GM06990 (cell line): Measurements from ENCODE around the gene HSPH1.
A peak's percentile ranks its signal among the peaks of the same experiment; 100 is the strongest.

Experiments
- DNase-seq: peaks from one replicate; pipeline ENCODE4 v3.0.0-alpha.2; 2011; ENCODE audit not compliant: insufficient read length; ENCODE audit errors: extremely low read depth
- H3K27me3 ChIP-seq: replicated peaks from 2 replicates; pipeline ENCODE4 v1.6.0; 2011; ENCODE audit warnings: low read length; ENCODE audit not compliant: control insufficient read depth, insufficient read depth
- H3K36me3 ChIP-seq: 2 replicates; pipeline ENCODE4 v1.5.1; 2011; ENCODE audit warnings: low read length; ENCODE audit not compliant: control insufficient read depth, insufficient read depth
- H3K4me3 ChIP-seq: replicated peaks from 2 replicates; pipeline ENCODE4 v1.5.1; 2011; ENCODE audit warnings: low read depth, mild to moderate bottlenecking, control low read depth, low read length
- TF ChIP-seq, protein P1 (sequence below): IDR thresholded peaks from 2 replicates; pipeline ENCODE4 v1.5.1; 2011; ENCODE audit warnings: low read length, control low read depth, mild to moderate bottlenecking, inconsistent platforms; ENCODE audit not compliant: insufficient read depth, poor library complexity, severe bottlenecking

The HSPH1 gene

DNA sequence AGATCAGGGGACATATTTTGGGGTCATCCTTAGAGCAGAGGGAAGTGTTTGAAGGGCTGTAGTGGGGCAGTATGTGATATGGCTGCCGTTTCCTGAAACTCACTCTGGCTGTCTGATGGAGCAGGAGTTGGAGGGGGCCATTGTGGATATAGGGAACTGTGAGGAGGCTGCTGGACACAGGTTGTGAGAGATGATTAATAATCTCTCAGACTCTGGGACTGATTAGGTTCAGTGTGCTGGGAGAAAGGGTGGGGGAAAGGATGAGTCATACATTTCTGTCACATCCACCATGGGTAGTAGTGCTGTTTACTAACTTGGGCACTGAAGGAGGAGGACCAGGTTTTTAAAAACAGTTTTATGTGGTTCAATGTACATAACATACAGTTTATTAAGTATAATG, 42.9 kb upstream of the HSPH1 start:
- no peak for DNase-seq
- H3K27me3 ChIP-seq, result no peaks in the 10 kb centered on the region
- no peak overlapping the region for H3K4me3 ChIP-seq
- H3K36me3 ChIP-seq, result no peaks in the 10 kb centered on the region
- TF ChIP-seq, protein P1, sequence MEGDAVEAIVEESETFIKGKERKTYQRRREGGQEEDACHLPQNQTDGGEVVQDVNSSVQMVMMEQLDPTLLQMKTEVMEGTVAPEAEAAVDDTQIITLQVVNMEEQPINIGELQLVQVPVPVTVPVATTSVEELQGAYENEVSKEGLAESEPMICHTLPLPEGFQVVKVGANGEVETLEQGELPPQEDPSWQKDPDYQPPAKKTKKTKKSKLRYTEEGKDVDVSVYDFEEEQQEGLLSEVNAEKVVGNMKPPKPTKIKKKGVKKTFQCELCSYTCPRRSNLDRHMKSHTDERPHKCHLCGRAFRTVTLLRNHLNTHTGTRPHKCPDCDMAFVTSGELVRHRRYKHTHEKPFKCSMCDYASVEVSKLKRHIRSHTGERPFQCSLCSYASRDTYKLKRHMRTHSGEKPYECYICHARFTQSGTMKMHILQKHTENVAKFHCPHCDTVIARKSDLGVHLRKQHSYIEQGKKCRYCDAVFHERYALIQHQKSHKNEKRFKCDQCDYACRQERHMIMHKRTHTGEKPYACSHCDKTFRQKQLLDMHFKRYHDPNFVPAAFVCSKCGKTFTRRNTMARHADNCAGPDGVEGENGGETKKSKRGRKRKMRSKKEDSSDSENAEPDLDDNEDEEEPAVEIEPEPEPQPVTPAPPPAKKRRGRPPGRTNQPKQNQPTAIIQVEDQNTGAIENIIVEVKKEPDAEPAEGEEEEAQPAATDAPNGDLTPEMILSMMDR, result no peak

- no peak for DNase-seq
- TF ChIP-seq, protein P1, result no peak
- no peaks in the 10 kb centered on the region for H3K36me3 ChIP-seq
- no peak overlapping the region for H3K4me3 ChIP-seq
- H3K27me3 ChIP-seq, result no peaks in the 10 kb centered on the region
Observed at GRCh38 chr13:31201341-31202031, 39.8 kb upstream of the HSPH1 start.

DNA sequence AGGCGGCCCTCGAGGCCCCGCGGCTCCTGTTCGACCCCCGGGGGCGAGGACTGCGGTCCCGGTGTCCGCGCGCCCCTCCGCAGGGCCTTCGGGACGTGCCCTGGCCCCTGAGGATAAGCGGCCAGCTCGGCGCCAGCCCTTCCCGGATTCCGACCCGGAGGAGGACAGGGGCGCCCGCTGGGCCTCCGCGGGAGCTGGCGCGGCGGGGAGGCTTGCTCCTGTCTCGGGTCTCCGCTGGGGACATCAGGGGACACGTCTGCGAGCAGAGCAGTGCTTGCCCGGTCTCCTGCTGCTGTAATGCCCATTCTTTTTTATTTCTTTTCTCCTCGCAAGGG, 38.9 kb upstream of the HSPH1 start:
- Histone ChIP-seq H3K36me3 (no peaks in the 10 kb centered on the region), H3K4me3 (peak overlapping the region; percentile 52), H3K27me3 (no peaks in the 10 kb centered on the region)
- DNase-seq, result no peak
- TF ChIP-seq, protein P1, result no peak

GRCh38 chr13:31199849-31200636, 38.3 kb upstream of the HSPH1 start, which contains the start of gene B3GLCT:
B3GLCT (plus strand) TSS chr13:31199975; CDS start chr13:31200085, 110 bp downstream.
- peak; percentile 87 for DNase-seq
- TF ChIP-seq, protein P1, result peak; percentile 42
- Histone ChIP-seq H3K36me3 (no peaks in the 10 kb centered on the region), H3K4me3 (peak within 1 kb of the TSS; percentile 56), H3K27me3 (no peaks in the 10 kb centered on the region)

GRCh38 chr13:31199527-31199848, 37.8 kb upstream of the HSPH1 start:
- Histone ChIP-seq H3K4me3 (peak overlapping the region; percentile 49), H3K27me3 (no peaks in the 10 kb centered on the region), H3K36me3 (no peaks in the 10 kb centered on the region)
- TF ChIP-seq, protein P1, result no peak
- DNase-seq, result no peak
